ENCODE results near the gene USB1.

- TF ChIP-seq CTCF (IDR thresholded peaks at IDR 0.05; ENCODE audit: poor library complexity) (no peak), EZH2 (IDR thresholded peaks at IDR 0.05; ENCODE audit: borderline replicate concordance) (no peak)
Measured at GRCh38 chr16:57993897-57994296, 7.3 kb upstream of the USB1 start.
